GM12892 (cell line): ENCODE data around the gene BAK1.

ENCODE experiments used
- DNase-seq: peaks from one replicate; pipeline ENCODE4 v3.0.0; 2011; ENCODE audit not compliant: insufficient read length
- FAIRE-seq: peaks from 2 replicates; lab custom pipeline; 2011; peaks lifted over from hg19 to GRCh38; lab: Jason Lieb, UNC
- POLR2A ChIP-seq: IDR thresholded peaks from 2 replicates; pipeline ENCODE4 v1.6.1; 2011; ENCODE audit warnings: low read depth, low read length, control low read depth
- POLR2AphosphoS5 ChIP-seq: IDR thresholded peaks from 2 replicates; pipeline ENCODE4 v1.6.1; 2011; ENCODE audit warnings: low read depth, low read length, control low read depth
- TAF1 ChIP-seq: IDR thresholded peaks from 2 replicates; pipeline ENCODE4 v1.6.1; 2011; ENCODE audit warnings: low read depth, mild to moderate bottlenecking, control low read depth, low read length, borderline replicate concordance

Gene BAK1

DNA sequence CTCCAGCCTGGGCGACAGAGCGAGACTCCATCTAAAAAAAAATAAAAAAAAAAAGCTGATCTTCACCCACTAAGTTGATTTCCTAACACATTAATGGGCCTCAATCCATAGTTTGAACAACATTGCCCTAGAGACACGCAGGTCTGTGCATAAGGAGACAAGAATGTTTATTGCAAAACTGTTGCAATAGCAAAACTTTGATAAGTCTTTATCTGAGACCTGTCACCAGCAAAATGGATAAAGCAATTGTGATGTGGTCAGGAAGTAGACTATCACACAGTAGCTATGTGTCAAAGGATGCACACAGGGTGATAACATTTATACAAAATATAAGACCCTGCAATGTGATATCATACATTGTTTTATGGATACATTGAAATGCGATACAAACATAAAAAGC, 36.8 kb upstream of the BAK1 start:
- no peak for FAIRE-seq
- no peak for DNase-seq
- TF ChIP-seq TAF1 (no peak), POLR2A (no peak), POLR2AphosphoS5 (no peak)

DNA sequence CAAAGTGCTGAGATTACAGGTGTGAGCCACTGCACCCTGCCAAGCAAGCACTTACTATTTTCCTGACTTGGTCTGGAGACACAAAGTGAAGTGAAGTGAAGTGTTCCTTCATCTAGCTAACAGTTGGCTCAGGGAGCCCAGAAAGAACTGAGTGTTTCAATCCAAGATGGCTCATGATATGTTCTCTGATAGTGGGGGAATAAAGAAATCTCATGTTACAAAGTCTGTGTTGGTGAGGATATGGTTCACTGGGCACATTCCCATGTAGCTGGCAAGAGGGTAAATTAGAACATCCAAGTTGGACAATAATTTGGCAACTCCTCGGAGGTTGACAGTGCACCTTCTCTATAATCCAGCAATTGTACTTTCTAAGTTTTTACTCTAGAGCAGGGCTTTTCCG, 36.0 kb upstream of the BAK1 start:
- TF ChIP-seq TAF1 (no peak), POLR2AphosphoS5 (no peak), POLR2A (no peak)
- no peak for FAIRE-seq
- DNase-seq, result no peak

GRCh38 chr6:33613795-33614168, 33.7 kb upstream of the BAK1 start:
- FAIRE-seq (no peak), DNase-seq (no peak)
- TF ChIP-seq POLR2AphosphoS5 (no peak), TAF1 (no peak), POLR2A (no peak)

- TF ChIP-seq POLR2A (no peak), TAF1 (no peak), POLR2AphosphoS5 (no peak)
- DNase-seq (no peak), FAIRE-seq (no peak)
Observed at GRCh38 chr6:33613146-33613794, 33.2 kb upstream of the BAK1 start.

- no peak for FAIRE-seq
- TF ChIP-seq POLR2A (no peak), POLR2AphosphoS5 (no peak), TAF1 (no peak)
- DNase-seq, result no peak
Observed at GRCh38 chr6:33610779-33611732, 31.0 kb upstream of the BAK1 start.

DNA sequence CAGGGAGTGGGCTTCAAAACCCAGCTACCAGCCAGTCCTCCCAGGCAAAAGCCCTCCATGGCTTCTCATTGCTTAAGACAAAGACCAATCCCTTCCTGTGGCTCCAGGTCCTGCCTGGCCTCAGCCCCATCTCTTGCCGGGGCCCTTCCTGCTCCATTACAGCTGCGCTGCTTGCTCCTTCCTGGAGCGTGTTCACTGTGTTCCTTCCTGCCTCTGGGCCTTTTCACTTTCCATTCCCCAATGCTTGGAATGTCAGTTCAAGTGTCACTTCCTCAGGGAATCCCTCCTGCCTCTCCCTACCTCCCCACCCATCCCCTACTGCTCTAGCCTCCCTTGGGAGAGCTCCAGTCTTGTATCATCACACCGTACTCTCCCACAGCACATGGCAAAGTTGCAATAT, 30.0 kb upstream of the BAK1 start:
- no peak for FAIRE-seq
- DNase-seq, result no peak
- TF ChIP-seq POLR2AphosphoS5, result no peak
- no peak for TF ChIP-seq TAF1
- no peak for TF ChIP-seq POLR2A

- TF ChIP-seq POLR2A (no peak), TAF1 (no peak), POLR2AphosphoS5 (no peak)
- DNase-seq (no peak), FAIRE-seq (no peak)
Observed at GRCh38 chr6:33609528-33609927, 29.5 kb upstream of the BAK1 start.

DNA sequence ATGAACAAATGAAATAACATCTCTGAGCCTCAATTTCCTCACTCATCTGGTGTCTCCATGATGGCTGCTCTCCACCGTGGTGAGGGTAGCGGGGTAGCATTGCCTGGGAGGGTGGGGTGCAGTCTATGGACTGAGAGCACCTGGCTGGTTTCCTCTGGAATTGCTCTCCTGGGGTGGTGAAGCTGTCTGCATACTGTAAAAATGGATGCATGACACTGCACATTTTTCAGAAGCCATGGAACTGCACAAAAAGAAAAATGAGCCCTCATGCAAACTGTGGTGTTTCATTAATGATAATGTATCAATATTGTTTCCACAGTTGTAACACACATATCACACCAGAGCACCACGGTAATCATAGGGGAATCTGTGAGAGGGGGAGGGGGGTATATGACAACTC, 28.9 kb upstream of the BAK1 start:
- DNase-seq (no peak), FAIRE-seq (no peak)
- TF ChIP-seq POLR2AphosphoS5, result no peak
- no peak for TF ChIP-seq POLR2A
- TF ChIP-seq TAF1, result no peak

DNA sequence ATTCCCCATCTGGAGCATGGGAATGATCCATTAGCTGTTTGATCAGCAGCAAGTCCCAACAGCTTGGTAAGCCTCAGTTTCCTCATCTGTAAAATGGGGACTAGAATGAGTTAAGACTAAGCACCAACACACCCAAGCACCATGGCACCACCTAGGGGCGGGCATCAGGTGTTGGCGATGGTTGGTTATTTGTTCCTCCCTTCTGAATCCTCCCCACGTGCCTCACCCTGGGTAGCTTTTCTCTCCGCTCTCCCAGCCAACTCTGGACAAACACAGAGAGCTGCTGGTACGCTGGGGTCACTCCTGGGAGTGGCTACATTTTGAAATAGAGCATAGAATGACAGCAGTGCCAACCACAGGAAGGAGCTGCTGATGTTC, 27.7 kb upstream of the BAK1 start:
- FAIRE-seq (peak; percentile 76), DNase-seq (no peak)
- TF ChIP-seq POLR2AphosphoS5 (no peak), TAF1 (no peak), POLR2A (no peak)

DNA sequence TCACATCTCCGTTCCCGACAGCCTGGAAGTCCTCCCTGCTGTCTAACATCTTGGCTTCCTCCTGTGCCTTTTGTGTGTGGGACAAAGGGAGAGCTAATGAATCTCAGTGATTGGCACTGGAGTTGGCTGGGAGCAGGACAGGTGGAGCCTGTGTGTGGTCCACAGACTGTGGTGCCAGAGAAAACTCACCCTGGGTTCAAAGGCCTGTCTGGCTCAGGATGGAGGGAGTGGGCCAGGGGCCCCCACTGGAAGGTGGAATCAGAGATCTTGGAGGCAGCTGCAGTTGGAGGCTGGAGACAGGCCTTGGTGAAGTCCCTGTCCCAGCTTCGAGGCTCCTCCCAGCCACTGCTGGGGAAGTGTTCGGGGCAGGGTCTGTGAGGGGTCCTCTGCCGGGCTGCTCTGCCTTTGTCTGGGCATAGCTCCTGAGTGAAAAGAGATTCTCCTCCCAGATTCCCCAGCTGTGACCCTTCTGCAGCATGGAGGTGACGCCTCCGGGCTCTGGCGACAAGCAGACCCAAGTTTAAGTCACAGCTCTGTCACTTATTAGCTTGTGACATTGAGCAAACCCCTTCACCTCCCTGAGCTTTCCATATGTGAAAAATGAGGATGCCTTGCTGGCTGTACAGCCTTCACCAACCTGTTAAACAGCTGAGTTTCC, 27.2 kb upstream of the BAK1 start:
- no peak for TF ChIP-seq POLR2AphosphoS5
- TF ChIP-seq POLR2A, result no peak
- no peak for TF ChIP-seq TAF1
- no peak for DNase-seq
- FAIRE-seq, result no peak

GRCh38 chr6:33606642-33607041, 26.6 kb upstream of the BAK1 start:
- no peak for FAIRE-seq
- TF ChIP-seq POLR2A (no peak), POLR2AphosphoS5 (no peak), TAF1 (no peak)
- DNase-seq, result no peak
